Heart right ventricle (tissue), 16 donors: ENCODE measurements around the gene PTPN22. TPM values are rescaled to one million over a fixed set of nuclear protein-coding genes. Genes with fewer than 3 reads are reported as not detected.

Experiments
- ATAC-seq, 8 donors: fragments of 200-7000 bp; cut with Tn5 transposase; one replicate each; pipeline ENCODE4 v1.9.1; 2020; ENCODE audit warnings: mild to moderate bottlenecking in 8 of 8, moderate library complexity in 8 of 8, moderate number of reproducible peaks in 1 of 8
- DNase-seq, 2 donors: peaks; one replicate each; pipeline ENCODE4 v3.0.0-alpha.2; 2020
- H3K27ac ChIP-seq, 10 donors: fragments of 200-600 bp; sonication (generic) in 2 of 10; one replicate each; pipeline versions ENCODE4 v1.5.0 to v1.8.0; 2020 to 2022; ENCODE audit warnings: mild to moderate bottlenecking in 3 of 10
- H3K27me3 ChIP-seq, 7 donors: fragments of 200-600 bp; one replicate each; pipeline ENCODE4 v1.8.0; 2021 to 2022; ENCODE audit warnings: mild to moderate bottlenecking in 2 of 7
- H3K36me3 ChIP-seq, 9 donors: fragments of 200-600 bp; sonication (generic) in 1 of 9; one replicate each; pipeline versions ENCODE4 v1.5.0 to v1.8.0; 2020 to 2022; ENCODE audit warnings: mild to moderate bottlenecking in 2 of 9
- H3K4me1 ChIP-seq, 9 donors: fragments of 200-600 bp; sonication (generic) in 1 of 9; one replicate each; pipeline versions ENCODE4 v1.5.0 to v1.8.0; 2020 to 2022; ENCODE audit warnings: mild to moderate bottlenecking in 4 of 9
- H3K4me3 ChIP-seq, 10 donors: fragments of 200-600 bp; sonication (generic) in 2 of 10; one replicate each; pipeline versions ENCODE4 v1.5.0 to v1.8.0; 2020 to 2022; ENCODE audit warnings: mild to moderate bottlenecking in 7 of 10, moderate library complexity in 2 of 10
- H3K9me3 ChIP-seq, 11 donors: fragments of 200-600 bp in 10 of 11; sonication (generic) in 2 of 11; one replicate each; pipeline versions ENCODE4 v1.5.0 to v1.8.0; 2013 to 2022; ENCODE audit warnings: mild to moderate bottlenecking in 2 of 11, control low read depth in 1 of 11, moderate library complexity in 1 of 11
- CTCF ChIP-seq, 9 donors: fragments of 200-600 bp; sonication (generic) in 2 of 9; IDR thresholded peaks; one replicate each; pipeline versions ENCODE4 v1.5.0 to v1.8.0; 2021 to 2022; ENCODE audit warnings: antibody characterized with exemption in 9 of 9, mild to moderate bottlenecking in 5 of 9, moderate library complexity in 1 of 9
- WGBS, 2 donors: extraction: QIAGEN DNeasy Blood & Tissue Kit; methylation state at CpG; one replicate each; pipeline ENCODE4 v1.1.7; 2013; ENCODE audit warnings: inconsistent platforms in 1 of 2; 5-methylcytosine and 5-hydroxymethylcytosine counted together
- intact Hi-C, 10 donors: fragments of 100-400 bp; cut with DNase I; formaldehyde crosslinking; loops; one replicate each; pipeline versions ENCODE4 v1.11.1 to v1.14.2; 2022
- polyA plus RNA-seq, 2 donors: library from polyadenylated mRNA; stranded (reverse); fragments of 200-250 nt; gene quantifications; one replicate each; pipeline ENCODE4 v1.2.3, GENCODE V29; 2013
- total RNA-seq, 10 donors: library from RNA; stranded (reverse); fragmentation: NEBNext Ultra II Directional in 3 of 10; extraction: Animal tissue kit (Norgen Biotek cat#: 25700) in 3 of 10; gene quantifications; one replicate each; pipeline versions ENCODE4 v1.2.1 to v1.2.4, GENCODE V29; 2021 to 2023
- donor health status: Arrhythmogenic right ventricular cardiomyopathy.
- donor health status: ischemic (EF 13 %, LVEDD 7.1; RV severe dilation, severe dysfunction).
- donor health status: healthy with polysubstance abuse.
- donor health status: DM: no; HTN: yes; CAD: no.
- donor health status: DM: no; HTN: no; CAD: no.
- donor health status: ischemic (EF 25% LVEDD 6.9; RV normal size, moderate dysfunction).
- donor health status: ischemic (EF 25% LVEDD 5.7; RV mildly dilated, moderate dysfunction).
- donor health status: healthy.
- donor health status: DM: yes; HTN: yes; CAD: no.
- donor health status: Ischemic cardiomyopathy.
- donor health status: ischemic (EF 35%, LVEDD 5.7; RV mildly dilated, moderate dysfunction).
- donor health status: nonischemic (EF 11% LVEDD 7.7; RV severe dilation, severe dysfunction).
- donor health status: DM: yes; HTN: yes; CAD: no.
- donor health status: PGD.
- donor health status: ischemic (EF 29% LVEDD 5.4; RV normal size, mild dysfunction).
- donor health status: nonischemic (EF 23%, LVEDD 6.1; RV moderate dilation, normal function).

The PTPN22 gene
- total and polyA plus RNA-seq, 12 donors, result 0.13 to 3.3 (median 0.54) TPM

DNA sequence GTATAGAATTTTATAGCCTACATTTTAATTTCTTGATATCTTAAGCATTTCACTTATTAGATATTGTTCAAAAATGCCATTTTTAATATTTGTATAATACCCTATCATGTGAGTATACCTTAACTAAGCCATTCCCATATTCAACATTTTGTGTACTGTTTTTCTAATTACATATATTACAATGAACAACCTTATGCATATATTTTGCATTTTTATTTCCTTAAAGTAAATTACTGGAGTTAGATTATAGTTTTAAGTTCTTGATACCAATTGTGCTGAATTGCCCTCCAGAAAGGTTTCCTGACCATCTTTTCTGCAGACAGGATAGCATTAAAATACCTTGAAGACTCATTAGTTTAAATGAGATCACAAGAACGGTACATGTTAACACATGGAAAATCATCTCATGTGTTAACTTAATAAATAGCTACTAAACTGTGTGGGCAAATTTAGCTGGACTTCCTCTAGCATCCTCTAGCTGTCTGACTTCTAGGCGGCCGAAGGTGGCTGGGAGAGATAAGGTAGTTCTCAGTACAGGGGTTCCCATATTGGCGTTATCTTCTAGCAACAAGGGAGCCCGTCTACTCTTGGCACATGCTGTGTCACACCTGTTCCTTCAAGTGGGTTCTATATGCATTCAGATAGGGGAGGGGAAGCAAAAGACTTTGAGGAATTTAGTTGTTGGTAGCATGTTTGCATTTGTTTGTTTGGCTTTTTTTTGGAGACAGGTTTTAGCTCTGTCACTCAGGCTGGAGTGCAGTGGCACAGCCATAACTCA, 42.6 kb upstream of the PTPN22 start:
- Histone ChIP-seq H3K4me3 (no peak overlapping the region), H3K27me3 (no peaks in the 10 kb centered on the region), H3K9me3 (no peaks in the 10 kb centered on the region), H3K36me3 (peaks cover 0 to 38% (median 11%) of the 10 kb centered on the region in 9 donors), H3K4me1 (peaks cover 0 to 20% (median 14%) of the 10 kb centered on the region in 9 donors), H3K27ac (peak overlapping the region in 1 of 10 donors; percentile 77)
- DNase-seq (no peak), ATAC-seq (no peak)
- TF ChIP-seq CTCF (IDR thresholded peaks at IDR 0.05), result no peak
- WGBS, 2 donors, result 67 to 75% methylated on average over 5 of the region's 5 CpGs
- intact Hi-C loops, result loop anchor here in 2 of 10 donors (2.0 kb wide), 1 partner anchor 15 kb away; the partner anchor contains the start of gene HIPK1 (in 2 of the 2)

GRCh38 chr1:113913312-113913668, 41.8 kb upstream of the PTPN22 start:
- no peak for DNase-seq
- Histone ChIP-seq H3K4me1 (peaks cover 0 to 20% (median 14%) of the 10 kb centered on the region in 9 donors), H3K27ac (peak overlapping the region; percentile 39 to 86 (median 72)), H3K27me3 (no peaks in the 10 kb centered on the region), H3K36me3 (peaks cover 0 to 46% (median 11%) of the 10 kb centered on the region in 9 donors), H3K9me3 (no peaks in the 10 kb centered on the region), H3K4me3 (peak overlapping the region in 2 of 10 donors; percentile 6 to 21)
- intact Hi-C loops, result loop anchor here in 2 of 10 donors (2.0 kb wide), 1 partner anchor 16 kb away; the partner anchor contains the start of gene HIPK1 (in 2 of the 2)
- TF ChIP-seq CTCF (IDR thresholded peaks at IDR 0.05), result no peak
- peak in 5 of 8 donors; percentile 3 to 56 (median 18) for ATAC-seq
- WGBS, 2 donors, result 18 to 27% methylated on average over 3 of the region's 3 CpGs

GRCh38 chr1:113912594-113913311, 41.2 kb upstream of the PTPN22 start:
- H3K27me3 ChIP-seq, result no peaks in the 10 kb centered on the region
- ATAC-seq (peak; percentile 78 to 94 (median 90)), DNase-seq (peak; percentile 42 to 60)
- peak overlapping the region; percentile 39 to 86 (median 72) for H3K27ac ChIP-seq
- H3K36me3 ChIP-seq, result peaks cover 0 to 52% (median 11%) of the 10 kb centered on the region in 9 donors
- intact Hi-C loops, result loop anchor here in 2 of 10 donors (2.0 kb wide), 1 partner anchor 16 kb away; the partner anchor contains the start of gene HIPK1 (in 2 of the 2)
- no peak for TF ChIP-seq CTCF (IDR thresholded peaks at IDR 0.05)
- H3K4me1 ChIP-seq, result peaks cover 0 to 20% (median 14%) of the 10 kb centered on the region in 9 donors
- H3K4me3 ChIP-seq, result peak overlapping the region in 2 of 10 donors; percentile 6 to 21
- WGBS, 2 donors, result 15 to 19% methylated on average over 6 of the region's 6 CpGs
- no peaks in the 10 kb centered on the region for H3K9me3 ChIP-seq

GRCh38 chr1:113905435-113905861, 33.9 kb upstream of the PTPN22 start:
- peak overlapping the region; percentile 58 to 86 (median 78) for H3K4me3 ChIP-seq
- H3K27me3 ChIP-seq, result no peaks in the 10 kb centered on the region
- H3K4me1 ChIP-seq, result peaks cover 0 to 49% (median 24%) of the 10 kb centered on the region in 9 donors
- peak overlapping the region in 9 of 10 donors; percentile 86 to 95 (median 92) for H3K27ac ChIP-seq
- no peaks in the 10 kb centered on the region for H3K9me3 ChIP-seq
- peak in 1 of 9 donors; percentile 5 for TF ChIP-seq CTCF (IDR thresholded peaks at IDR 0.05)
- intact Hi-C loops, result loop anchor here in 8 of 10 donors (1.0 to 10.0 kb wide), 7 partner anchors 23 to 151 kb away; partner anchors contain the start of genes HIPK1 (in 7 of the 8), PHTF1 (in 2 of the 8) and RSBN1 (in 2 of the 8)
- ATAC-seq (peak in 2 of 8 donors; percentile 0 to 8), DNase-seq (no peak)
- H3K36me3 ChIP-seq, result peaks cover 0 to 59% (median 7%) of the 10 kb centered on the region in 9 donors
- 0% methylated on average over 17 of the region's 17 CpGs for WGBS, 2 donors
